GM12865 (cell line): ENCODE data around the gene RAB5A.
"Not testable (repeated sequence)": the region's sequence is repeated elsewhere in the genome, so short reads cannot be mapped to it uniquely, and the experiment has no call there.

Experiments
- DNase-seq: peaks from one replicate; pipeline ENCODE4 v3.0.0; 2010; ENCODE audit warnings: low read depth
- H3K4me3 ChIP-seq: 2 replicates; pipeline ENCODE4 v1.5.1; 2011; ENCODE audit warnings: mild to moderate bottlenecking, low read depth, low read length, control low read depth
- CTCF ChIP-seq: IDR thresholded peaks from 2 replicates; pipeline ENCODE4 v1.5.1; 2011; ENCODE audit warnings: low read length, control low read depth, low read depth, inconsistent platforms; ENCODE audit not compliant: insufficient read depth; ENCODE audit errors: missing control alignments

RAB5A gene

DNA sequence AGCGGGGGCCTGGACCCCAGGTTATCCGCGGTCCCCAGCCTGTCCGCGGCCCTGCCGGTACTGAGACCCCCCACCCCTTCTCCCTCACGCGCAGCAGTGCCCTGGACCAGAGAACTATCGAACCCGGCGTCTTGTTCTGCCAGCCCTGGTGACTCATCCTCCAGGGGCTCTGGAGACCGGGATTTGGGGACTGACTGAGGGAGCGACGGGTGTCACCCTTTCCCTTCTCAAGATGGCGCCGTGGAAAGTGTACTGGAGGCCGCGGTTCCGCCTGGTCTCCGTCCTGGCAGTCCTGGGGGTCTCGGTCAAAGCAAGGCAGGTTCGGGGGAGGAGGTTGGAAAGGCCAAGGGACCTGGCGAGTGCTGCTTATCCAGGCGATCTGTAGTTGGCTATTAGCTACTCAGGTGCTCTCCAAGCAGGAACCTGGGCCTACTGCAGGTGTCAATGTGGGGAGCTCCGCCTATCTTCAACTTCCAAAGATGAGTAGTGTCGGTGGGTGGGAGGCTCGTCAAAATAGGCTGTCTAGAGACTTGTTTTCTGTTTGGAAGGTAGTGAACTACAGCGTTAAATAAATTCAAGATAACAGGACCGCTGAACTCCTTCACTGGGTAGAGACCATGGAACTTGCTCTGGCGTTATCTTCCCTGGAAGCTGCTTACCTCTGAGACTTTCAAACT is 790 bp downstream of the RAB5A start:
- H3K4me3 ChIP-seq: peak overlapping the region; percentile 85
- peak; percentile 52 for DNase-seq
- no peak for TF ChIP-seq CTCF

DNA sequence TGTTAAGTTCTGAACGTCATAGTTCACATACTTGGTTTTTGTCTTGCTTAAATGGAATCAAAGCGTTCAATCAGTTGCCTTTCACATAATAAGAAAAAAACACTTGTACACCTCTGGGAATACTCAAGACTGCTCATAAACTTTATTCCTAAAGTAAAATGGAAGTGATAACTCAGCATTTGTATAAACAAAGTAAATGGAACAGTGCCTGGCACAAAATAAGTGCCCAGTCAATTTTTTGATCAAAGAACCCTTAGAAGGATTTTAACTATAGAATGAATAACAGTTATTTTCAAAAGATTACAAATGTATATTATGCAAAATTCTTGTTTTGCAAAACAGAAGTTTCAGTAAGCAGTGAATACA is 1.3 kb downstream of the RAB5A start:
- DNase-seq: no peak
- peak overlapping the region; percentile 85 for H3K4me3 ChIP-seq
- no peak for TF ChIP-seq CTCF

- H3K4me3 ChIP-seq: no peak overlapping the region
- DNase-seq: no peak
- TF ChIP-seq CTCF: no peak
Measured at GRCh38 chr3:19950316-19950715, 3.4 kb downstream of the RAB5A start.

DNA sequence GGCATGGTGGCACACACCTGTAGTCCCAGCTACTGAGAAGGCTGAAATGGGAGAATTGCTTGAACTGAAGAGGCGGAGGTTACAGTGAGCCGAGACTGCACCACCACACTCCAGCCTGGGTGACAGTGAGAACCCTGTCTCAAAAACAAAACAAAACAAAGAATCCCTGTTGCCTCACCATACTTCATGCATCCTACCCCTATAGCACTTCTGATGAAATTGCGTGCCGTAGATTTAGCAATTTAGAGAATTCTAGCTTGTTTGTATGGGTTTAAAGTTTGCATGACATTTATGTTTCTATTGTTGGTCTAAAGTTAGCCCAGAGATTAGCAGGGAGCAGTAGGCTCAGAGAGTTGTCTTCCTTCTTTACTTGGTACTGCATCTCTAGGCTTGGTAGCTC is 7.8 kb downstream of the RAB5A start:
- no peak for TF ChIP-seq CTCF
- no peak overlapping the region for H3K4me3 ChIP-seq
- no peak for DNase-seq

- not testable (repeated sequence) for DNase-seq, H3K4me3 ChIP-seq
Measured at GRCh38 chr3:19957354-19957753, 10.5 kb downstream of the RAB5A start.

- no peak for TF ChIP-seq CTCF
- H3K4me3 ChIP-seq: no peak overlapping the region
Measured at GRCh38 chr3:19959505-19959904, 12.6 kb downstream of the RAB5A start.

DNA sequence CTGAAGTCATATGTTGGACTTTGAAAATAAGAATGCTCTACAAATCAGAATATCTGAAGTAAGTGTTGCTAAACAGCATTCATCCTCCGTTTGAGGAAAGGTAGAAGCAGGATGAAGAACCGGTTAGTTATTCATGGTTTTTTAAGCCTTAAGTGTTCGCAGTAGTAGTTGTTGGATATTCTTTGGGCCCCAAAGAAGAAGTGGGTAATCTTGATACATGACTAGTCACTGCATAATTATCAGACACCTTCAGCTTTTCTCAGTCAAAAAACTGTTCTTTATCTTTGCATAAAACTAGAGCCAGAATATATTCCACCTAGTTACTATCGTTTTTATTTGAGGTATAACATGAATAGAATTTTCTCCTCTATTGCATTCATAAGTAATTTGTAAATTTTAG is 13.8 kb downstream of the RAB5A start:
- H3K4me3 ChIP-seq: no peak overlapping the region
- TF ChIP-seq CTCF: no peak
- DNase-seq: no peak

More at GRCh38 chr3:19959505-19959904, 12.6 kb downstream of the RAB5A start:
- DNase-seq: no peak

- no peak for DNase-seq
- TF ChIP-seq CTCF: no peak
- H3K4me3 ChIP-seq: no peak overlapping the region
Measured at GRCh38 chr3:19961960-19962359, 15.1 kb downstream of the RAB5A start.
